ENCODE data around the gene EXTL1. TPM values are rescaled to one million over a fixed set of nuclear protein-coding genes. Genes with fewer than 3 reads are reported as not detected.

Gene EXTL1
- total RNA-seq, 1 experiment from 2014 or later, result 1.0 TPM

GRCh38 chr1:26077524-26077923 is 55.9 kb downstream of the EXTL1 start:
- Mint-ChIP-seq H3K27me3 (ENCODE audit: low read depth) (peaks cover 5% of the 10 kb centered on the region), H3K36me3 (ENCODE audit: insufficient read depth in 1 of 3, low read depth in 3 of 3) (no peaks in the 10 kb centered on the region), H3K4me3 (no peak overlapping the region), H3K4me1 (peaks cover 12 to 15% of the 10 kb centered on the region in 2 experiments), H3K9me3 (no peaks in the 10 kb centered on the region; a peak in 1 of 5 replicates), H3K27ac (no peak overlapping the region)
- Histone ChIP-seq H4K8ac (replicated peaks; ENCODE audit: insufficient read length, low read depth, low read length) (no peak overlapping the region), H2BK120ac (ENCODE audit: low read depth, low read length, poor library complexity, severe bottlenecking) (no peak overlapping the region), H3K4ac (ENCODE audit: low read depth, low read length) (no peak overlapping the region), H3K4me1 (ENCODE audit: insufficient read depth, low read length) (no peaks in the 10 kb centered on the region; the same call in 1 of the 2 replicates), H2BK5ac (ENCODE audit: insufficient read length, low read length) (no peak overlapping the region), H2AFZ (ENCODE audit: low read length) (no peak overlapping the region), H4K5ac (ENCODE audit: insufficient read length, low read depth, low read length) (no peak overlapping the region), H3K14ac (ENCODE audit: insufficient read depth, low read length) (no peak overlapping the region), H3K9me3 (ENCODE audit: control insufficient read depth, low read depth, low read length) (no peaks in the 10 kb centered on the region), H3K79me1 (ENCODE audit: insufficient read depth, low read depth, low read length, poor library complexity, severe bottlenecking) (no peaks in the 10 kb centered on the region), H3T11ph (ENCODE audit: low read length) (no peak overlapping the region), H3K9ac (ENCODE audit: extremely low read depth, insufficient read length, low read length) (no peak overlapping the region), H3K18ac (ENCODE audit: insufficient read length, low read depth, low read length) (no peak overlapping the region), H3K79me2 (ENCODE audit: insufficient read depth, low read length) (no peaks in the 10 kb centered on the region), H2AK5ac (ENCODE audit: insufficient read length, low read length) (no peak overlapping the region), H2BK15ac (ENCODE audit: low read depth, low read length) (no peak overlapping the region), H4K91ac (ENCODE audit: insufficient read length, low read depth, low read length) (no peak overlapping the region), H2BK20ac (ENCODE audit: low read depth, low read length, poor library complexity, severe bottlenecking) (no peak overlapping the region), H4K20me1 (ENCODE audit: control insufficient read depth, insufficient read depth, insufficient read length) (no peaks in the 10 kb centered on the region), H3K23me2 (ENCODE audit: insufficient read length, low read depth, low read length, poor library complexity, severe bottlenecking) (no peaks in the 10 kb centered on the region), H3K56ac (ENCODE audit: insufficient read length, low read depth, low read length) (no peak overlapping the region), H3K27ac (ENCODE audit: insufficient read length, low read depth, low read length) (no peak overlapping the region), H3K4me2 (ENCODE audit: insufficient read depth, insufficient read length, low read length) (no peak overlapping the region), H3K27me3 (ENCODE audit: insufficient read depth, low read length) (no peaks in the 10 kb centered on the region), H3K23ac (ENCODE audit: insufficient read length, low read depth, low read length) (no peak overlapping the region), H2BK12ac (ENCODE audit: insufficient read length, low read depth, low read length) (no peak overlapping the region)
- no peak for TF ChIP-seq CTCF (conservative IDR thresholded peaks at IDR 0.05)
- WGBS (ENCODE audit: extremely low coverage, insufficient read length, low lambda C conversion rate), result no CpG with 5 or more reads among the region's 1 CpG
- no peak for DNase-seq

Measured in H9 (cell line).